Stomach (tissue), 4 donors: Measurements from ENCODE around the gene KIRREL3.

Experiments
- EP300 ChIP-seq: sonication (generic); formaldehyde crosslinking; IDR thresholded peaks from one replicate; pipeline ENCODE4 v1.6.1; 2017; ENCODE audit warnings: antibody characterized with exemption
- POLR2A ChIP-seq, 4 donors: fragments of 450-650 bp; IDR thresholded peaks; one replicate each; pipeline ENCODE4 v1.6.1; 2016; ENCODE audit warnings: antibody characterized with exemption in 4 of 4, control low read depth in 2 of 4, mild to moderate bottlenecking in 1 of 4, moderate library complexity in 1 of 4
- POLR2AphosphoS5 ChIP-seq, 3 donors: sonication (generic); formaldehyde crosslinking; IDR thresholded peaks; one replicate each; pipeline ENCODE4 v1.6.1; 2016; ENCODE audit warnings: antibody characterized with exemption in 3 of 3
- TF ChIP-seq, protein P1 (sequence below), 7 experiments: fragments of 450-650 bp in 4 of 7; fragments of 200-600 bp in 3 of 7; sonication (generic) in 3 of 7; IDR thresholded peaks; one replicate each; pipeline ENCODE4 v1.5.1; 2016 to 2019; ENCODE audit warnings: antibody characterized with exemption in 7 of 7, control low read depth in 2 of 7, mild to moderate bottlenecking in 1 of 7

DNA sequence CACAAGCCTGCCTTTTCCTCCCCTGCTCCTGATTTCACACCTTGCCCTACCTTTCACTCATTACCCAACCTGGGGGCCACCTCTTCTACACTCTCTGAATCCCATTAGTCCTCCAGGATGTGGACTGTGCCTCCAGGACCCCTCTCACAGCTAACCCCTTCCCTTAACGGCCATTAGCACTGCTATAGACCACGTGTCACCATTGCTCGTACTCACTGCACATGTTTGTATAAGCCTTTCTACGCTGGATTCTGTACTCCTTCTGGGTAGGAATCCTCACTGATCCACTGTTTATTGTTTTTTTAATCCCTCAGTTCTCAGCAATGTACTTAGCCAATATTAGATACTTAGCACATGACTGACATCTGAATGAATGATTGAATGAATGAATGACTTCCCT is 40.9 kb downstream of the KIRREL3 start:
- TF ChIP-seq, protein P1, sequence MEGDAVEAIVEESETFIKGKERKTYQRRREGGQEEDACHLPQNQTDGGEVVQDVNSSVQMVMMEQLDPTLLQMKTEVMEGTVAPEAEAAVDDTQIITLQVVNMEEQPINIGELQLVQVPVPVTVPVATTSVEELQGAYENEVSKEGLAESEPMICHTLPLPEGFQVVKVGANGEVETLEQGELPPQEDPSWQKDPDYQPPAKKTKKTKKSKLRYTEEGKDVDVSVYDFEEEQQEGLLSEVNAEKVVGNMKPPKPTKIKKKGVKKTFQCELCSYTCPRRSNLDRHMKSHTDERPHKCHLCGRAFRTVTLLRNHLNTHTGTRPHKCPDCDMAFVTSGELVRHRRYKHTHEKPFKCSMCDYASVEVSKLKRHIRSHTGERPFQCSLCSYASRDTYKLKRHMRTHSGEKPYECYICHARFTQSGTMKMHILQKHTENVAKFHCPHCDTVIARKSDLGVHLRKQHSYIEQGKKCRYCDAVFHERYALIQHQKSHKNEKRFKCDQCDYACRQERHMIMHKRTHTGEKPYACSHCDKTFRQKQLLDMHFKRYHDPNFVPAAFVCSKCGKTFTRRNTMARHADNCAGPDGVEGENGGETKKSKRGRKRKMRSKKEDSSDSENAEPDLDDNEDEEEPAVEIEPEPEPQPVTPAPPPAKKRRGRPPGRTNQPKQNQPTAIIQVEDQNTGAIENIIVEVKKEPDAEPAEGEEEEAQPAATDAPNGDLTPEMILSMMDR (IDR thresholded peaks at IDR 0.05) = no peak
- TF ChIP-seq EP300 (no peak), POLR2A (IDR thresholded peaks at IDR 0.05) (no peak), POLR2AphosphoS5 (IDR thresholded peaks at IDR 0.05) (no peak)
